Common myeloid progenitor, CD34-positive (primary cell): Measurements from ENCODE around the gene NDST3.

ENCODE experiments used
- CTCF ChIA-PET: fragments of 350-600 bp; sonication (Branson Sonifier 250); formaldehyde crosslinking; loops from one replicate; lab custom pipeline; 2021; ENCODE audit warnings: antibody characterized with exemption; lab: Charles Lee
- POLR2A ChIA-PET: fragments of 350-600 bp; sonication (Branson Sonifier 250); formaldehyde crosslinking; loops from one replicate; lab custom pipeline; 2021; ENCODE audit warnings: antibody characterized with exemption; lab: Charles Lee
- DNase-seq, 3 donors: peaks; one replicate each; pipeline versions ENCODE4 v3.0.0 to v3.0.0-alpha.2; 2013
- H3K27ac ChIP-seq, 2 experiments: 1 replicate in 1 of 2; 2 replicates in 1 of 2; pipeline ENCODE4 v1.7.0; 2013; ENCODE audit warnings: inconsistent platforms in 2 of 2, low read length in 2 of 2, mild to moderate bottlenecking in 2 of 2, low read depth in 1 of 2, moderate library complexity in 1 of 2; ENCODE audit not compliant: severe bottlenecking in 2 of 2, insufficient read depth in 1 of 2, poor library complexity in 1 of 2
- H3K27me3 ChIP-seq, 5 experiments: replicated peaks in 2 of 5; 1 replicate in 3 of 5; 2 replicates in 2 of 5; pipeline versions ENCODE4 v1.6.1 to v1.7.0; 2013; ENCODE audit warnings: low read length in 4 of 5, mild to moderate bottlenecking in 2 of 5, moderate library complexity in 2 of 5, inconsistent platforms in 1 of 5; ENCODE audit not compliant: insufficient read depth in 5 of 5, control insufficient read depth in 4 of 5
- H3K36me3 ChIP-seq, 4 experiments: 1 replicate in 2 of 4; 2 replicates in 2 of 4; pipeline versions ENCODE4 v1.6.1 to v1.7.0; 2013; ENCODE audit warnings: low read length in 3 of 4, control low read depth in 1 of 4, mild to moderate bottlenecking in 1 of 4; ENCODE audit not compliant: control insufficient read depth in 4 of 4, insufficient read depth in 4 of 4
- H3K4me1 ChIP-seq, 4 experiments: 1 replicate in 3 of 4; 2 replicates in 1 of 4; pipeline versions ENCODE4 v1.6.1 to v1.7.1; 2013; ENCODE audit warnings: low read length in 3 of 4, mild to moderate bottlenecking in 3 of 4, control low read depth in 1 of 4, inconsistent platforms in 1 of 4, moderate library complexity in 1 of 4; ENCODE audit not compliant: control insufficient read depth in 4 of 4, insufficient read depth in 4 of 4; ENCODE audit errors: control extremely low read depth in 1 of 4
- H3K4me3 ChIP-seq, 7 experiments: 1 replicate in 4 of 7; 2 replicates in 3 of 7; pipeline versions ENCODE4 v1.5.1 to v1.7.0; 2013; ENCODE audit warnings: mild to moderate bottlenecking in 7 of 7, low read length in 6 of 7, moderate library complexity in 6 of 7, inconsistent platforms in 2 of 7, low read depth in 2 of 7, control low read depth in 1 of 7; ENCODE audit not compliant: insufficient read depth in 4 of 7, control insufficient read depth in 1 of 7; ENCODE audit errors: extremely low read depth in 1 of 7
- H3K9me3 ChIP-seq, 5 experiments: 1 replicate in 4 of 5; 2 replicates in 1 of 5; pipeline versions ENCODE4 v1.6.1 to v1.7.1; 2013; ENCODE audit warnings: low read length in 4 of 5, mild to moderate bottlenecking in 2 of 5, inconsistent platforms in 1 of 5, low read depth in 1 of 5, moderate library complexity in 1 of 5; ENCODE audit not compliant: control insufficient read depth in 4 of 5, insufficient read depth in 2 of 5; ENCODE audit errors: control extremely low read depth in 1 of 5
- WGBS: methylation state at CpG from one replicate; pipeline ENCODE4 v1.1.5; 2013; ENCODE audit not compliant: insufficient coverage; 5-methylcytosine and 5-hydroxymethylcytosine counted together

The NDST3 gene

DNA sequence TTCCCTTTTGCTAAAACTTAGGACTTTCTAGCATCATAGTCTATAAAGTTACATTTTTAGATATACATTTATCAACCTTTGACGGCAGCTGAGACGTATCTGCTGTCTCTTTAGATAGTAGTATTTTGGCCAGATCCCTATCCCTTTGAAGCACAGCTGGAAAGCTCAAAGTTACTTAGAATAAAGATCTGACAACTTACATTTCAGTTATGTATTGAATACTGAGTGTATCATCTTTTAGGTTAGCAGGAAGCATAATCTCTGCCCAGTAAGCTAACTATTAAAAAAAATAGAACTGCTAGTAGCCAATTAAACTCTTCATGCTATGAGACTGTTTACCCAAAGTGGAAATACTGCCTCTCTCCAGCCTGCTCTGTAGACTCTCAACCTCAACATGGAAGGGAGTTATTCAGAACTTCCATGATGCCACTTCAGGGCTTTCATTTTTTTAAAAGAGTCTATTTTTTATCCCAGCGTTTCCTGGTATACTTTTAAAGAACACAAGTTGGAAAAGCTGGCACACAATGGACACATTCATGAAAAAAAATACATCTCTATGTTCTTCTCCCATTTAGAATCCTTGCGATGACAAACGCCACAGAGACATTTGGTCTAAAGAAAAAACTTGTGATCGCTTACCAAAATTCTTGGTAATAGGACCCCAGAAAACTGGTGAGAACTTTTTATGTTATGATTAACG is 192.2 kb downstream of the NDST3 start:
- Histone ChIP-seq H3K9me3 (no peaks in the 10 kb centered on the region), H3K27ac (no peak overlapping the region), H3K36me3 (no peaks in the 10 kb centered on the region), H3K4me1 (no peaks in the 10 kb centered on the region), H3K27me3 (peaks cover 0 to 2% (median 0%) of the 10 kb centered on the region in 5 experiments), H3K4me3 (no peak overlapping the region)
- WGBS, result 100% methylated on average over 3 of the region's 7 CpGs
- DNase-seq, result no peak
- POLR2A ChIA-PET, result interaction anchor here (0.6 kb wide), 1 partner anchor 14 kb away, joined by 3 read pairs; no protein-coding TSS in a partner anchor
- CTCF ChIA-PET, result interaction anchor here (1.7 kb wide), 1 partner anchor 14 kb away, joined by 5 read pairs; no protein-coding TSS in a partner anchor

DNA sequence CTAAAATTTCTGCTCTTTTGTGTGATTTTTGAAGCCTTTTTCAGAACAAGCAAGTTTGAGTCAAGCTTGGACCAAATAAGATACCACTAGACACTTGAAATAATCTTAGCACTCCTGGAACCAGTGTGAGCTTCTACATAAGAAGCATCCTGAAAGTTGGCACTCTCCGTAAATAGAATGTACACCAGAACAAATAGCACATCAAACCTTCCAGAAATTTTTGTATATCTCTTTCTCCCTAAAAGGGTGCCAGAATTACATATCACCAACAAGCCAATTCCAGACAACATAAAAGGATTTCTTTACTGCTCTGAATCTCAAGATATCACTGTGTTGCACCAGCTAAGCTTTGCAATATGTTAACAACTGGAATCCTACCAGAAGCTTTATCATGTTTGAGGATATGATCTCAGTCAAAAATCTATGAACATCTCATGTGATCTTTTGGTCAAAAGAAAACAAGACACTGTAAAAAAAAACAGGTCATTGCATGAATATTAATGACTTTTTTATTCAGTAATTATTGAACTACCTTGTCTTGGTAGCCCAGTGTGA is 201.4 kb downstream of the NDST3 start:
- Histone ChIP-seq H3K9me3 (no peaks in the 10 kb centered on the region), H3K36me3 (no peaks in the 10 kb centered on the region), H3K4me1 (no peaks in the 10 kb centered on the region), H3K27me3 (no peaks in the 10 kb centered on the region), H3K27ac (no peak overlapping the region), H3K4me3 (no peak overlapping the region)
- WGBS, result 100% methylated on average over 1 of the region's 1 CpG
- CTCF ChIA-PET, result interaction anchor here (0.8 to 1.7 kb wide), 2 partner anchors 10 to 11 kb away, joined by 4 read pairs; no protein-coding TSS in a partner anchor
- no peak for DNase-seq
- POLR2A ChIA-PET, result no interaction called here

GRCh38 chr4:118237531-118237930 is 203.2 kb downstream of the NDST3 start:
- WGBS, result 100% methylated on average over 2 of the region's 2 CpGs
- no peaks in the 10 kb centered on the region for H3K27me3 ChIP-seq
- CTCF ChIA-PET, result interaction anchor here (0.7 kb wide), 1 partner anchor 14 kb away, joined by 3 read pairs; no protein-coding TSS in a partner anchor
- H3K27ac ChIP-seq, result no peak overlapping the region
- no peaks in the 10 kb centered on the region for H3K4me1 ChIP-seq
- POLR2A ChIA-PET, result no interaction called here
- no peaks in the 10 kb centered on the region for H3K9me3 ChIP-seq
- H3K36me3 ChIP-seq, result no peaks in the 10 kb centered on the region
- H3K4me3 ChIP-seq, result no peak overlapping the region
- no peak for DNase-seq

DNA sequence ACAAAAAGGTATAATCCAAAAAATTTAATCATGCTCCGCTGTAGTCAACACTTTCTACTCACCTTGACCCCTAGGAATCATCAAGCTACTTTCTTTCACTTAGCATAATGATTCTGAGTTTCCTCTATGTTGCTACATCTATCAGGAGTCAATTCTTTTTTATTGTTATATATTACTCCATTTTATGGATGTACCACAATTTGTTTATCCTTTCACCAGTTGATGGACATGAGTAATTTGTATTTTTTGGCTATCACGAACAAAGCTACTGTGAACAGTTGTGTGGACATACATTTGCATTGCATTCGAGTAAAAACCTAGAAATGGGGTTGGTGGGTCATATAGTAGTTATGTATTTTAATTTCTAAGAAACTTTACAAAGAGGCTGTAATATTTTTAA is 215.6 kb downstream of the NDST3 start:
- Histone ChIP-seq H3K36me3 (no peaks in the 10 kb centered on the region), H3K27ac (no peak overlapping the region), H3K4me3 (no peak overlapping the region), H3K27me3 (no peaks in the 10 kb centered on the region), H3K9me3 (peaks cover 0 to 2% (median 0%) of the 10 kb centered on the region in 5 experiments), H3K4me1 (no peaks in the 10 kb centered on the region)
- ChIA-PET POLR2A (no interaction called here), CTCF (no interaction called here)
- no CpG with 5 or more reads among the region's 3 CpGs for WGBS
- DNase-seq, result no peak

- Histone ChIP-seq H3K4me3 (no peak overlapping the region), H3K36me3 (no peaks in the 10 kb centered on the region), H3K9me3 (peaks cover 0 to 2% (median 0%) of the 10 kb centered on the region in 5 experiments), H3K4me1 (no peaks in the 10 kb centered on the region), H3K27me3 (no peaks in the 10 kb centered on the region), H3K27ac (no peak overlapping the region)
- ChIA-PET CTCF (no interaction called here), POLR2A (no interaction called here)
- no peak for DNase-seq
Observed at GRCh38 chr4:118254368-118254767, 220.1 kb downstream of the NDST3 start.

DNA sequence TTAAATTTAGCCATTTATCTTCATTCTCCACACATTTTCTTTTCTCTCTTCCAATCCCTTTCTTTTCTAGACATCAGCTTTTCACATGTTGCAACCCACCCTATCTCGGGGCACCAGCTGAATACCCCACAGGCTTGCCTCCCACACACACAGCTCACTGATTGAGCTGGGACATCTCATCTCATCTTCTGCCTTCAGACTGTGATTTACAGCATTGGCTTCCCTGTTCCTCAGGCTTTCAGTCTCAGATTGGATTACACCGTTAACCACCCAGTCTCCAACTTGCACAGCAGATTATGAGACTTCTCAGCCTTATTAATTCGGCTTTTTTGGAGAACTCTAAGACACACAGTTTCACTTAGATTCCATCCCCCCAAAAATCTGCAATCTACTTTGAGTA is 224.8 kb downstream of the NDST3 start:
- CTCF ChIA-PET, result no interaction called here
- Histone ChIP-seq H3K4me3 (no peak overlapping the region), H3K36me3 (no peaks in the 10 kb centered on the region), H3K9me3 (peaks cover 0 to 3% (median 0%) of the 10 kb centered on the region in 5 experiments), H3K4me1 (no peaks in the 10 kb centered on the region), H3K27me3 (no peaks in the 10 kb centered on the region), H3K27ac (no peak overlapping the region)
- POLR2A ChIA-PET, result no interaction called here
- 100% methylated on average over 3 of the region's 3 CpGs for WGBS
- DNase-seq, result no peak

DNA sequence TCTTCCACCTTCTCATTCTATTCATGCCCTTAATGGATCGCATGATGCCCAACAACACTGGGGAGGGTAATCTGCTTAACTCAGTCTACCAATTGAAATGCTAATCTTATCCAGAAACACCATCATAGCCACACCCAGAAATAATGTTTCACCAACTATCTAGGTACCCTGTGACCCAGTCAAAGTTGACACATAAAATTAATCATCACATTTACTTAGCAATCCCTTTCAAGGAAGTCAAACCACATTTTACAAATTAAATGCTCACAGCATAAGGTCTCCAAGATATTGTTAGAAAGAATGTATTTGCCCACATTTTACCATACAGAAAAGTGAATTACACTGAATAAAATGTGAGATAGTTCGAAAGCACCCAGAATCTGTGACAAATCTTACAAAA is 226.0 kb downstream of the NDST3 start:
- peaks cover 0 to 9% (median 0%) of the 10 kb centered on the region in 5 experiments for H3K9me3 ChIP-seq
- H3K27ac ChIP-seq, result no peak overlapping the region
- H3K36me3 ChIP-seq, result no peaks in the 10 kb centered on the region
- DNase-seq, result no peak
- POLR2A ChIA-PET, result no interaction called here
- H3K4me1 ChIP-seq, result no peaks in the 10 kb centered on the region
- WGBS, result 100% methylated on average over 1 of the region's 2 CpGs
- CTCF ChIA-PET, result no interaction called here
- H3K27me3 ChIP-seq, result no peaks in the 10 kb centered on the region
- H3K4me3 ChIP-seq, result no peak overlapping the region
